ENCODE data around the gene KCNIP1. TPM values are rescaled to one million over a fixed set of nuclear protein-coding genes. Genes with fewer than 3 reads are reported as not detected.

The KCNIP1 gene
- total RNA-seq = 12.6 and 13.3 TPM in 2 replicates
- long read RNA-seq, partial matches to known transcripts = 0 of 8 reads
- long read RNA-seq, other reads (novel, unspliced or antisense) = 8 of 8 reads

DNA sequence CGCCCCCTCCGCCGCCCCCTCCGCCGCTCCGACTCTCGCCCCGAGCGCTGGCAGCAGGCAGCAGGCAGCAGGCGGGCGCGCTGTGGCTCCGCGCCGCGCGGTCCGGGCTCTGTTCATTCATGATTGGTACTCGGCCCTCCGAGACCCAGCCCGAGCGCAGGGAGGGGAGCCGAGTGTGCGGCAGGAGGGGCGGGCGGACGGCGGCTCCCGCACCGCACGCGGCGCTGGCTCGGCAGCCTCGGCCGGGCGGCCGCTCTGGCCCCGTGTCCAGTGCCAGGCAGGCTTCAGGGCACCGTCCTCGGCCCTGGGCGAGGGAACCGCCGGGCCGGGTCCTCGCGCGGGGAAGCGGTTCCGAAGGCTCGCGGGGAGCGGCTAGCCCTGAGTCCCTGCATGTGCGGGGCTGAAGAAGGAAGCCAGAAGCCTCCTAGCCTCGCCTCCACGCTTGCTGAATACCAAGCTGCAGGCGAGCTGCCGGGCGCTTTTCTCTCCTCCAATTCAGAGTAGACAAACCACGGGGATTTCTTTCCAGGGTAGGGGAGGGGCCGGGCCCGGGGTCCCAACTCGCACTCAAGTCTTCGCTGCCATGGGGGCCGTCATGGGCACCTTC is at the start of gene KCNIP1:
Gene KCNIP1, plus strand, starts transcription at position 31 of the 607 bp plus-strand sequence.
- TF ChIP-seq, protein P1, sequence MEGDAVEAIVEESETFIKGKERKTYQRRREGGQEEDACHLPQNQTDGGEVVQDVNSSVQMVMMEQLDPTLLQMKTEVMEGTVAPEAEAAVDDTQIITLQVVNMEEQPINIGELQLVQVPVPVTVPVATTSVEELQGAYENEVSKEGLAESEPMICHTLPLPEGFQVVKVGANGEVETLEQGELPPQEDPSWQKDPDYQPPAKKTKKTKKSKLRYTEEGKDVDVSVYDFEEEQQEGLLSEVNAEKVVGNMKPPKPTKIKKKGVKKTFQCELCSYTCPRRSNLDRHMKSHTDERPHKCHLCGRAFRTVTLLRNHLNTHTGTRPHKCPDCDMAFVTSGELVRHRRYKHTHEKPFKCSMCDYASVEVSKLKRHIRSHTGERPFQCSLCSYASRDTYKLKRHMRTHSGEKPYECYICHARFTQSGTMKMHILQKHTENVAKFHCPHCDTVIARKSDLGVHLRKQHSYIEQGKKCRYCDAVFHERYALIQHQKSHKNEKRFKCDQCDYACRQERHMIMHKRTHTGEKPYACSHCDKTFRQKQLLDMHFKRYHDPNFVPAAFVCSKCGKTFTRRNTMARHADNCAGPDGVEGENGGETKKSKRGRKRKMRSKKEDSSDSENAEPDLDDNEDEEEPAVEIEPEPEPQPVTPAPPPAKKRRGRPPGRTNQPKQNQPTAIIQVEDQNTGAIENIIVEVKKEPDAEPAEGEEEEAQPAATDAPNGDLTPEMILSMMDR (IDR thresholded peaks at IDR 0.05) = no peak
- no peak for DNase-seq (ENCODE audit: extremely low spot score, unreplicated experiment)
- H3K27me3 Mint-ChIP-seq (ENCODE audit: unreplicated experiment) = no peaks in the 10 kb centered on the region
- H3K36me3 Mint-ChIP-seq (ENCODE audit: unreplicated experiment) = no peaks in the 10 kb centered on the region
- H3K4me3 Mint-ChIP-seq (ENCODE audit: unreplicated experiment) = peak within 1 kb of the TSS; percentile 67
- peaks cover 47% of the 10 kb centered on the region for H3K4me1 Mint-ChIP-seq (ENCODE audit: unreplicated experiment)
- H3K27ac Mint-ChIP-seq (ENCODE audit: unreplicated experiment) = no peak within 1 kb of the TSS
- no peaks in the 10 kb centered on the region for H3K9me3 Mint-ChIP-seq (ENCODE audit: unreplicated experiment)

DNA sequence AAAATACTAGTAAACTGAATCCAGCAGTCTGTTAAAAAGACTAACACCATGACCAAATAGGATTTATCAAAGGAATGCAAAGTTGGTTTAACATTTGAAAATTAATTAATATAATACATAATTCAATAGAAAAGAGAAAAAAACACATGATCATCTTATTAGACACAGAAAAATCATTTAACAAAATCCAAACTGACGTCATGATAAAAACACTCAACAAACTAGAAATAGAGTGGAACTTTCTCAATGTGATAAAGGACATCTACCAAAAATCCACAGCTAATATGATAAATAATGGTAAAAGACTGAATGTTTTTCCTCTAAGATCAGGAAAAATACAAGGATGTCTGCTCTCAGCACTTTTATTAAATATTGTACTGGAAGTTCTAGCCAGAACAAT is 40.4 kb upstream of the KCNIP1 start:
- H3K4me1 Mint-ChIP-seq (ENCODE audit: unreplicated experiment) = no peaks in the 10 kb centered on the region
- TF ChIP-seq, protein P1 (IDR thresholded peaks at IDR 0.05) = no peak
- H3K27ac Mint-ChIP-seq (ENCODE audit: unreplicated experiment) = no peak overlapping the region
- H3K4me3 Mint-ChIP-seq (ENCODE audit: unreplicated experiment) = no peak overlapping the region
- H3K9me3 Mint-ChIP-seq (ENCODE audit: unreplicated experiment) = peaks cover 11% of the 10 kb centered on the region
- no peak for DNase-seq (ENCODE audit: extremely low spot score, unreplicated experiment)
- H3K36me3 Mint-ChIP-seq (ENCODE audit: unreplicated experiment) = no peaks in the 10 kb centered on the region
- peaks cover 35% of the 10 kb centered on the region for H3K27me3 Mint-ChIP-seq (ENCODE audit: unreplicated experiment)

DNA sequence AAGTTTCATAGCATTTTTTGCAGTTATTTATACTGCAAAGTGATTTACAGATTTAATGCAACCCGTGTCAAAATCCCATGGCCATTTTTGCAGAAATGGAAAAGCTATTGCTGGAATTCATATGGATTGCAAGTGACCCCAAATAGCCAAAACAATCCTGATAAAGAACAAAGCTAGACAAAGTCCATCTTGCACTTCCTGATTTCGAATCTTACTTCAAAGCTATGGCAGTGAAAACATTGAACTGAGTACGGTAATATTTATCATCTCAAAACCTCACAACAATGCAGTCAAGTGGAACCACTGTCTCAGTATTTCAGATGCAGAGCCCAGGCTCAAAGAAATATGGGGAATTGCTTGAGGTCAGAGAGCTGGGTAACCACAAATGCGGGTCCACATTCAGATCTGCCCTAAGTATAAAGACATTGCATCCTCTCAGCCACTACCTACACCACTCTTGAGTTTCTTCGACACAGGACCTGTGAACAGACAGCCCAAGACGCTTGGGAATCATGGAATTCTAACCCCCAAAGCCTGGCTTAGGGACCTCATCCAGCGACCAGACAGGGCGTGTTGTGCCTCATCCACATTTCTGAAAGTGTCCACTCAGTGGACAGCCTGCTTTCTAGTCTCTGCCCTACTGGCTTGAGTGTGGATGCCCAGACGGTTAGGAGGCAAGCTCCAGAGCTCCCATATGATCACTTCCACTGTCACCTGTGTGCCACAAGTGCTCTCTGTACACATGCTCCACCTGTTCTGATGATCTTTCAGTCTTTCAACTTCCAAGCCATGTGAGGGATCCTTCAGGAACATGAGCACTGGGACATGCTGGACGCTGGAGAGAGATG is 39.3 kb upstream of the KCNIP1 start:
- Mint-ChIP-seq H3K27ac (ENCODE audit: unreplicated experiment) (no peak overlapping the region), H3K4me1 (ENCODE audit: unreplicated experiment) (no peaks in the 10 kb centered on the region), H3K9me3 (ENCODE audit: unreplicated experiment) (peaks cover 11% of the 10 kb centered on the region), H3K27me3 (ENCODE audit: unreplicated experiment) (peaks cover 26% of the 10 kb centered on the region), H3K36me3 (ENCODE audit: unreplicated experiment) (no peaks in the 10 kb centered on the region), H3K4me3 (ENCODE audit: unreplicated experiment) (no peak overlapping the region)
- TF ChIP-seq, protein P1 (IDR thresholded peaks at IDR 0.05) = no peak
- peak; percentile 42 for DNase-seq (ENCODE audit: extremely low spot score, unreplicated experiment)

DNA sequence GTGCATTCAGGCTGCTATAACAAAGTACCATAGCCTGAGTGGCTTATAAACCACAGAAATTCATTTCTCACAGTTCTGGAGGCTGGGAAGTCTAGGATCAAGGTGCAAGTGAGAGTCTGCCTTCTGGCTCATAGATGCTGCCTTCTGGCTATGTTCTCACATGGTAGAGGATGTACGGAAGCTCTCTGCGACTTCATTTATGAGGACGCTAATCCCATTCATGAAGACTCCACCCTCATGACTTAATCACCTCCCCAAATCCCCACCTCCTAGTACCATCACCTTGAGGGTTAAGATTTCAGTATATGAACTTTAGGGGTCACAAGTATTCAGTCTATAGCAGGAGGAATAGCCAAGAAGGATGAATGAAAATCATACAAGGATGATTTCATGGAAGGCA is 37.3 kb upstream of the KCNIP1 start:
- H3K27me3 Mint-ChIP-seq (ENCODE audit: unreplicated experiment) = peaks cover 11% of the 10 kb centered on the region
- no peaks in the 10 kb centered on the region for H3K36me3 Mint-ChIP-seq (ENCODE audit: unreplicated experiment)

More for the DNA sequence above, 37.3 kb upstream of the KCNIP1 start:
- H3K4me1 Mint-ChIP-seq (ENCODE audit: unreplicated experiment) = no peaks in the 10 kb centered on the region
- H3K4me3 Mint-ChIP-seq (ENCODE audit: unreplicated experiment) = no peak overlapping the region
- TF ChIP-seq, protein P1 (IDR thresholded peaks at IDR 0.05) = no peak
- no peak overlapping the region for H3K27ac Mint-ChIP-seq (ENCODE audit: unreplicated experiment)
- no peak for DNase-seq (ENCODE audit: extremely low spot score, unreplicated experiment)
- peaks cover 5% of the 10 kb centered on the region for H3K9me3 Mint-ChIP-seq (ENCODE audit: unreplicated experiment)

Measured in osteocyte (in vitro differentiated cells).